Measurements from ENCODE around the gene PML.

PML gene

GRCh38 chr15:74022706-74023470 lies 28.4 kb downstream of the PML start:
- WGBS = 97% methylated on average over 66 of the region's 66 CpGs
- no peak overlapping the region for H3K9ac ChIP-seq (ENCODE audit: low read depth, low read length)
- no peaks in the 10 kb centered on the region for H3K9me3 ChIP-seq (ENCODE audit: insufficient read depth, low read depth, low read length)
- H3K4me3 ChIP-seq (ENCODE audit: low read length) = no peak overlapping the region
- no peaks in the 10 kb centered on the region for H3K27me3 ChIP-seq (ENCODE audit: insufficient read depth, low read length)
- peaks cover 36% of the 10 kb centered on the region for H3K36me3 ChIP-seq (ENCODE audit: insufficient read depth, low read length)
- H3K27ac ChIP-seq (ENCODE audit: low read depth, low read length) = no peak overlapping the region
- H3K4me1 ChIP-seq (ENCODE audit: insufficient read depth, low read length) = no peaks in the 10 kb centered on the region

GRCh38 chr15:74024687-74025086 lies 30.2 kb downstream of the PML start:
- Histone ChIP-seq H3K4me1 (ENCODE audit: insufficient read depth, low read length) (no peaks in the 10 kb centered on the region), H3K27ac (ENCODE audit: low read depth, low read length) (no peak overlapping the region), H3K36me3 (ENCODE audit: insufficient read depth, low read length) (peaks cover 36% of the 10 kb centered on the region), H3K9me3 (ENCODE audit: insufficient read depth, low read depth, low read length) (no peaks in the 10 kb centered on the region), H3K9ac (ENCODE audit: low read depth, low read length) (no peak overlapping the region), H3K27me3 (ENCODE audit: insufficient read depth, low read length) (no peaks in the 10 kb centered on the region), H3K4me3 (ENCODE audit: low read length) (no peak overlapping the region)
- WGBS = 87% methylated on average over 2 of the region's 2 CpGs

GRCh38 chr15:74025436-74025835 lies 30.9 kb downstream of the PML start:
- Histone ChIP-seq H3K27me3 (ENCODE audit: insufficient read depth, low read length) (no peaks in the 10 kb centered on the region), H3K9ac (ENCODE audit: low read depth, low read length) (no peak overlapping the region), H3K9me3 (ENCODE audit: insufficient read depth, low read depth, low read length) (no peaks in the 10 kb centered on the region), H3K36me3 (ENCODE audit: insufficient read depth, low read length) (peaks cover 36% of the 10 kb centered on the region), H3K27ac (ENCODE audit: low read depth, low read length) (no peak overlapping the region), H3K4me3 (ENCODE audit: low read length) (no peak overlapping the region), H3K4me1 (ENCODE audit: insufficient read depth, low read length) (no peaks in the 10 kb centered on the region)
- WGBS = 97% methylated on average over 5 of the region's 5 CpGs

GRCh38 chr15:74027688-74028087 lies 33.2 kb downstream of the PML start:
- 94% methylated on average over 3 of the region's 3 CpGs for WGBS
- Histone ChIP-seq H3K27ac (ENCODE audit: low read depth, low read length) (no peak overlapping the region), H3K4me1 (ENCODE audit: insufficient read depth, low read length) (no peaks in the 10 kb centered on the region), H3K4me3 (ENCODE audit: low read length) (no peak overlapping the region), H3K9me3 (ENCODE audit: insufficient read depth, low read depth, low read length) (no peaks in the 10 kb centered on the region), H3K27me3 (ENCODE audit: insufficient read depth, low read length) (no peaks in the 10 kb centered on the region), H3K9ac (ENCODE audit: low read depth, low read length) (no peak overlapping the region), H3K36me3 (ENCODE audit: insufficient read depth, low read length) (peaks cover 34% of the 10 kb centered on the region)

GRCh38 chr15:74028646-74029045 lies 34.1 kb downstream of the PML start:
- WGBS = 93% methylated on average over 3 of the region's 3 CpGs
- Histone ChIP-seq H3K9ac (ENCODE audit: low read depth, low read length) (no peak overlapping the region), H3K27ac (ENCODE audit: low read depth, low read length) (no peak overlapping the region), H3K4me3 (ENCODE audit: low read length) (no peak overlapping the region), H3K27me3 (ENCODE audit: insufficient read depth, low read length) (no peaks in the 10 kb centered on the region), H3K4me1 (ENCODE audit: insufficient read depth, low read length) (no peaks in the 10 kb centered on the region), H3K9me3 (ENCODE audit: insufficient read depth, low read depth, low read length) (no peaks in the 10 kb centered on the region), H3K36me3 (ENCODE audit: insufficient read depth, low read length) (peaks cover 28% of the 10 kb centered on the region)

GRCh38 chr15:74032046-74032445 lies 37.5 kb downstream of the PML start:
- Histone ChIP-seq H3K27ac (ENCODE audit: low read depth, low read length) (no peak overlapping the region), H3K36me3 (ENCODE audit: insufficient read depth, low read length) (peaks cover 22% of the 10 kb centered on the region), H3K9me3 (ENCODE audit: insufficient read depth, low read depth, low read length) (no peaks in the 10 kb centered on the region), H3K4me1 (ENCODE audit: insufficient read depth, low read length) (no peaks in the 10 kb centered on the region; the same call in 1 of the 2 replicates), H3K4me3 (ENCODE audit: low read length) (no peak overlapping the region), H3K27me3 (ENCODE audit: insufficient read depth, low read length) (no peaks in the 10 kb centered on the region), H3K9ac (ENCODE audit: low read depth, low read length) (no peak overlapping the region)
- WGBS = 95% methylated on average over 6 of the region's 6 CpGs

- Histone ChIP-seq H3K9ac (ENCODE audit: low read depth, low read length) (no peak overlapping the region), H3K27me3 (ENCODE audit: insufficient read depth, low read length) (no peaks in the 10 kb centered on the region), H3K27ac (ENCODE audit: low read depth, low read length) (no peak overlapping the region), H3K4me1 (ENCODE audit: insufficient read depth, low read length) (no peaks in the 10 kb centered on the region; the same call in 1 of the 2 replicates), H3K9me3 (ENCODE audit: insufficient read depth, low read depth, low read length) (no peaks in the 10 kb centered on the region), H3K36me3 (ENCODE audit: insufficient read depth, low read length) (peaks cover 22% of the 10 kb centered on the region), H3K4me3 (ENCODE audit: low read length) (no peak overlapping the region)
- WGBS = 95% methylated on average over 16 of the region's 16 CpGs
Measured at GRCh38 chr15:74032606-74033561, 38.4 kb downstream of the PML start.

- no peaks in the 10 kb centered on the region; the same call in 1 of the 2 replicates for H3K4me1 ChIP-seq (ENCODE audit: insufficient read depth, low read length)
- H3K4me3 ChIP-seq (ENCODE audit: low read length) = no peak overlapping the region
- peaks cover 22% of the 10 kb centered on the region for H3K36me3 ChIP-seq (ENCODE audit: insufficient read depth, low read length)
- WGBS = 88% methylated on average over 10 of the region's 10 CpGs
- H3K9me3 ChIP-seq (ENCODE audit: insufficient read depth, low read depth, low read length) = no peaks in the 10 kb centered on the region
- H3K9ac ChIP-seq (ENCODE audit: low read depth, low read length) = no peak overlapping the region
- H3K27ac ChIP-seq (ENCODE audit: low read depth, low read length) = no peak overlapping the region
- no peaks in the 10 kb centered on the region for H3K27me3 ChIP-seq (ENCODE audit: insufficient read depth, low read length)
Measured at GRCh38 chr15:74034206-74034755, 39.8 kb downstream of the PML start.

GRCh38 chr15:74035121-74036017 lies 40.9 kb downstream of the PML start:
- no peaks in the 10 kb centered on the region for H3K27me3 ChIP-seq (ENCODE audit: insufficient read depth, low read length)
- 94% methylated on average over 28 of the region's 28 CpGs for WGBS
- no peak overlapping the region for H3K27ac ChIP-seq (ENCODE audit: low read depth, low read length)
- H3K9me3 ChIP-seq (ENCODE audit: insufficient read depth, low read depth, low read length) = no peaks in the 10 kb centered on the region
- H3K4me3 ChIP-seq (ENCODE audit: low read length) = no peak overlapping the region
- no peak overlapping the region for H3K9ac ChIP-seq (ENCODE audit: low read depth, low read length)
- H3K4me1 ChIP-seq (ENCODE audit: insufficient read depth, low read length) = peaks cover 3% of the 10 kb centered on the region
- peaks cover 22% of the 10 kb centered on the region for H3K36me3 ChIP-seq (ENCODE audit: insufficient read depth, low read length)

- H3K27me3 ChIP-seq (ENCODE audit: insufficient read depth, low read length) = no peaks in the 10 kb centered on the region
- H3K36me3 ChIP-seq (ENCODE audit: insufficient read depth, low read length) = peaks cover 21% of the 10 kb centered on the region
- H3K9me3 ChIP-seq (ENCODE audit: insufficient read depth, low read depth, low read length) = no peaks in the 10 kb centered on the region
- H3K4me3 ChIP-seq (ENCODE audit: low read length) = no peak overlapping the region
- no peak overlapping the region for H3K27ac ChIP-seq (ENCODE audit: low read depth, low read length)
- no peak overlapping the region for H3K9ac ChIP-seq (ENCODE audit: low read depth, low read length)
- peaks cover 3% of the 10 kb centered on the region for H3K4me1 ChIP-seq (ENCODE audit: insufficient read depth, low read length)
- 66% methylated on average over 21 of the region's 21 CpGs for WGBS
Measured at GRCh38 chr15:74036271-74037170, 42.0 kb downstream of the PML start.

Data from HUES64 (cell line).